NCI-H187 treated with DMSO at 0.1 percent for 48 hours (cell line): ENCODE data around the gene MDH1B.
"Not testable (repeated sequence)": the region's sequence is repeated elsewhere in the genome, so short reads cannot be mapped to it uniquely, and the experiment has no call there.

Experiments used
- DNase-seq: peaks from one replicate; lab custom pipeline; 2025; lab: John Stamatoyannopoulos, UW

The MDH1B gene

GRCh38 chr2:206766057-206766930 is 1.2 kb upstream of the MDH1B start:
- no peak for DNase-seq

- DNase-seq, result no peak
Measured at GRCh38 chr2:206764673-206765241, 371 bp downstream of the MDH1B start.

DNA sequence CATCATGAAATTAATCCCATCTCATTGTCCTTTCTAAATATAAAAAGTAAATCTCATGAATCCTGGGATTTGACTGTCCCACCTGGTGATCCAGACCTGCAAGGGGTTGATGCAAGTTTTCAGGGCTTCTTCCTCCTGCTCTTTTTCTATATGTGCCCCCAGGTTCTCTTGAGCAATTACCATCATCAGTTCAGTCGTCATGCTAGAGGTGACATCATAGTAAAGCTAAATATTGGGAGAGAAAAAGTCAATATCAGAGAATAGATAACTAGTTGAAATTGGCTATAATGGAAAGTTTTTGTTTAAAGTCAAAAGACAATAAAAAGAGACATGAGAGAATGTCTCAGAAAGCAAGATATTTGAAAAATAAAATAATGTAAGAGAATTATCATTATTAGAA is 8.3 kb downstream of the MDH1B start:
- DNase-seq, result no peak

DNA sequence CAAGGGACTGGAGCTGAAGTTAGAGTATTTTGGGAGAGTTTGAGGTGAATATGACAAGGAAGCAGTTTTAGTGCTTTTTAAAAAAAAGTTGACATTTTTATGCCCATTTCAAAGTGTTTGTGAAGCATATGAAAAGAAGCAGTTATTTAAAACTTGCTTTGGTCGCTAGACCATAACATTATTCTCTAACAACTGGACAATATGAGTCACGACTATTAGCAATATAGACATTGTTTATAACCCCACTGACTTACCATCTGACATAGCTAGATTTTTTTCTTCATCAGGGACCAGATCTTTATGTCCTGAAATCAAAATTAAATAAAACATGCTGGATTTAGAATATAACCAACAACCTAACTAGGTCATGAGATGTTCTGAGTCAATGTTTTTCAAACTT is 24.3 kb downstream of the MDH1B start:
- DNase-seq, result no peak

DNA sequence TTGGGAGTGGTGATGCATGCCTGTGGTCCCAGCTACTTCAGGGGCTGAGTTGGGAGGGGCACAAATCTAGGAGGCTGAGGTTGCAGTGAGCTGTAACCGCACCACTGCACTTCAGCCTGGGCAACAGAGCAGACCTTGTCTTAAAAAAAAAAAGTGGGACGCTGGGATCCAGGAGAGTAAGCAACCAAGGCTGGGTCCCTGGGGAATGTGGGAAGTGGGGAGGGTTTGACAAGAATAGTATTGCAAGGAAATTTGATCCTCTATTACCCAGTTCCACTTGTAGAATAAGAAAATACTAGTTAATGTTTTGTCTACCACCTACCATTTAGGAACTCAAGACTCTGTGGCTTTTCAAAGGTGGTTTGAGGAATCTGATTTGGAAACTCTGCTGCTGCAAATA is 25.9 kb downstream of the MDH1B start:
- no peak for DNase-seq

DNA sequence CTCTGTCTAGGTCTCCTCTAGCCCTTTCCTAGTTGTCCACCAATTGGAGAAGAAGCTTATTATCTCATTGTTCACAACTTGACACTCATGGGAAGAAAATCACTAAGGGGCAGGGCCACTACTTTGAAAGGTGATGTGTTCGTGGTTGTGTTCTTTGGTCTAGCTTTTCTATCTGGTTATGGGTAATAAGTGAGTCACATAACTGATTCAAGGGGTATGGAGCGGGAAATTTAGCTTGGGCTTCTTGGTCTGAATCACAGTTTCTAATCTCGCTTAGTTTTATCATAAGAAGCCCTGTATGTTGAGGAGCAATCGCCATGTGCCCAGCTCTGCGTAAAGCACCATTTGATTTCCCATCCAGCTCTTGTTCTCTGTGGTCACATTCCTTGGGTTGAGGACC is 28.2 kb downstream of the MDH1B start:
- DNase-seq, result no peak

- no peak for DNase-seq
Measured at GRCh38 chr2:206733341-206733740, 31.8 kb downstream of the MDH1B start.

DNA sequence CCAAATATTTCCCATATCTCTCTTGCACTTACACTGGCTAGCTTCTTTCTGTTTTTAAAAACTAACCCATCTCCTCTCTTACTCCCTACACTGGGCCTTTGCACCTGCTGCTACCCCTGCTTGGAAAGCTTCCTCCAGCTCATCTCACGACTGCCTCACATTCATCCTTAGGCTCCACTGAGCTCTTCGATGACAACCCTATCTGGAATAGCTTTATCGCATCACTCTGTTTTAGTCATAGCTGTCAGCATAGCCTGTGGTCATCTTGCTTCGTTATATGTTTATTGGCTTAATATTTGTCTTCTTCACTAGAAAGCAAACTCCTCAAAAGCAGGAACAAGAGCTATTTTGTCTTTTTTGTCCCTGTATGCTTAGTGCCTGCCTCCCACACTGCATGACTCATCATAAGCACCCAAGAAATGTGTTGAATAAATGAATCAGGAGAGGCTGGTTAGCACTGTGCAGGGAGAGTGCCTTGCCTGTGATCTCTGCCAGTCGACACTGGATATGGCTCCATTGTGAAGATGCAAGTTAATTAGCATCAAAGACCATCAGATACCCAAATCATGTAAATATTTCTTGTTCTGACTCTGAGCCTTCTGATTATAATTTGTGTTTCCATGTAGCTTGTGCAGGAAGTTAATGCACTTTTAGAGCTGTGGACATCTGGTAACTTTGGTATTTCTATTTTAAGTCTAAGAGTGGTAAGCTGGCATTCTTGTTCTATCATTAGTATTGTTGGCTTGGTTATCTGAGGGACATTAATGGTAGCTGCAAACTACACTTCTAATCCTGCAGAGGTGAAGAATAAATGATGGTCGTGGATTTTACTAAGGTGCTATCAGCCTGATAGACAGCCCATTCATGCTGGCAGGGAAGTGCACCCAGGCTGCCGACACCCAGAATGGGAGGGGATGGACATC is 36.6 kb downstream of the MDH1B start:
- no peak for DNase-seq

- DNase-seq, result no peak
Measured at GRCh38 chr2:206727287-206727686, 37.8 kb downstream of the MDH1B start.

- no peak for DNase-seq
Measured at GRCh38 chr2:206723288-206723687, 41.8 kb downstream of the MDH1B start.

DNA sequence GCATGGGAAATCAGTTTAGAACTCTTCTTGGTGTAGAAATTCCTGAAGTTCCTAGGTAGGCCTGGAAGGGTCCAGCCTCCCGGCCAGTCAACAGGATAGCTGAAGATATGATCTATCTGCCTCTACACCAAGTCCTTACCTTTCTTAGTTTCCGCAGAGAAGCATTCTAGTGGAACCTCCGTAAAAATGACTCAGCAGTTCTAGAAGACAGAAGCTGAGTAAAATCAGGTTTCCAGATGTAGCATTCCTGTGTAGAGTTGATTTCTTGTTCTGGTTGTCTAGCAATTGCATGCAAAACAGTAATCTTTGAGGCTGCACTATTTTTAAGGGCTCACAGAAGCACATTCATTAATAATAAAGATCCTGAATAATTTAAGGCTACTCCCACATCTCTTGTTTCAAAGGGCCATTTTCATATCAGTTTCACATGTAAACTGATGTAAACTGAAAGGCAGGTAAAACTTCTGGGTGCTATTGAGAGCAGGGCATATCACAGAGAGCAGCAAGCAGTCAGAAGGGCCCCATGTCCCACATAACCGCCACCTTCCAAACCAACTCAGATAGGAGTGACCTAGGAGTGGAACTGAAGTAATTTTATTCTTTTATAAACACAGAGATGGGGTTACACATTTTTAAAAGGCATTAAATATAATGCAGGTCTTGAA is 43.7 kb downstream of the MDH1B start:
- no peak for DNase-seq

DNA sequence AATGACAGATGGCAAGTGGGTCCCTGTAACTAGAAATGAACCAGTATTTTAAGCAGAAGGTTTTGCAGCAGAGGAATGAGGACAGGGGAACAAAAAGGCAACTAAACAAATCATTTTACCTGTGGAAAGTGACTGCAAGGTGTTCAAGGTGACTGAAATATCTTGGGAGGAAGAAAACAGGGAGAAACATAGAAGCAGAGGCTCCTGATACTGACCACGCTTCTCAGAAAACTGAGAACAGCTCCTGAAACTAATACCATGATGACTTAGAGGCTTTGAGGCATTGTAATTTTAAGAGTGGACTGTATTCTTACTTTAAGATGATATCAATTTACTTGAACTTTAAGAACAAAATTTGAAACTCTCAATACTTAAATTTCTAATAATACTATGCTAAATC is 46.8 kb downstream of the MDH1B start, which contains the start of gene DYTN:
Gene DYTN, minus strand, starts transcription at position 101 of the 400 bp plus-strand sequence. CDS start 117 bp downstream, outside the sequence.
- DNase-seq, result no peak

GRCh38 chr2:206716623-206717022 is 48.5 kb downstream of the MDH1B start:
- DNase-seq, result no peak

DNA sequence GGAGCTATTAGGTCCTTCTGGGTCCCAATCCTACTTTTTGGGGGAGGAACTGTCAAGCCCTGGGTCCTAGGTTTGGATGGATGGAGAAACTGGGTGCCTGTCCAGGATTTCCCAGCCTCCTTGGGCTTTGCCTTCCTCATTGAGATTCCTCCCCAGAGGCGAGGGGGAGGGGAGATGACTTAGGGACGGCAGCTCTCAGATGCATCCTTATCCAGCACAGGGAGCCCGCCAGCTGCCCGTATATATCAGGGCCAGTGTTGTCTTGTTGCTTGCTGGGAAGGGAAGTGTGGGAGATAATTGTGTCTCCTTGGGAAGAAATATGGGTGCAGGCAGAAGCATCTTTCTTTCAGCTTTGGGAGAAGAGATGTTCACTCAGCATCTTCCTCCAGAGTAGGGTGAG is 49.9 kb downstream of the MDH1B start:
- DNase-seq, result not testable (repeated sequence)

DNA sequence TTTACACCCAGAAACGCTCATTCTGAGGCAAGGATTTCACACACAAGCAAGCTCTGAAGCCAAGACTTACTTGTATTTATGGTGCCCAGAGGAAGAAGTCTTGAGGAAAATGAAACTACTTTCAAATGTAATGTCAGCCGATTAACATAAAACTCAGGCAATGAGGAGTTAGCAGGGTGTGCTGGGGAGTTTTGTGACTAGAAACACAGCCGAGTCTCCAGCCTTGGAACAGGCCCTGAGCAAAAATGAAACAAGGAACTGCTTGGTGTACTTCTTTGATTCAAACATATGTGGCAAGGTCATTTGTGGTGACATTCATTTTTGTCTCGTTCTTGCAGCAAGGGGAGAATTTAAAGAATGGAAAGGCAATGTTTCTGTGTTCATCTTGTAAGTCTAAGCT is 51.4 kb downstream of the MDH1B start:
- DNase-seq, result no peak

DNA sequence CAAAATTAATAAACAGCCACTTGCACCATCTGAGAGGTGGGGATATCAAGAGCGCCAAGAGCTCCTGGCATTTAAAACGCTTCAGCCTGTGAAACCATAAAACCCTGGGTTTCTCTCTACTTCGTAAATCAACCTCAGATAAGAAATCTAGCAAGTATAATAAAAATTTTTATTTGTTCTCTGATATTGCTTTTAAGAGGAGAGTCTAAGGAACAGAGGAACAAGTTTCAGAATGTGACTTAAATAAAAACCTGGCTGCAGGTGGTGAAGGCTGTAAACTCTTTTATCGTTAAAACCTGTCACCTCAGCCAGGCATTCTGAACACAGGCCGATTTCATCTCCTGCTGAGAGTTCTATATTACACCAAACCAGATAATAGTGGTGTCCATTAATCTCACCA is 56.8 kb downstream of the MDH1B start:
- no peak for DNase-seq

DNA sequence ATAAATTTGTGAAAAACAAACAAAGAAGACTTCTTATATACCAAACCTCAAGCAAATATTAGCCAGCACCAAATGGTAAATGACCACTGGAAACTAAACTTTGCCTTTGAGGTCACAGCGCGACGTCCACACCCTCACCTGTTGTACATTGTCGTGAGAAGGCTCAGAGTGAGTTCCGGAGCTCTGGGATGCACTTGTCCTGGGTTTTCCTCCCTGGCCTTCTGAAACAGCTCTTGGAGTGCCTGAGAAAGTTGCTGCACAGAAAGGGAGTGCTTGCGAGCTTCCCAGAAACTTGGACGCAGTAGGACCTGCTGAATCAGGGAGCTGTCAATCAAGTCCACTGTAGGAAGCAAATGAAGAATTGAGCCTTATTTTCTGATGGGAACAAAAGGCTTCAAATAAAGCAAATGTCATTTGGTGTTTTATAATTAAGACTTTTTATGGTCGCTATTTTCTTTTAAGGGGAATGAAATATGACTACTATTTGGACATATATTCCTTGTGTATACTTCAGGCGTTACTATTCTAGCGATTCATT is 57.9 kb downstream of the MDH1B start:
- no peak for DNase-seq

GRCh38 chr2:206701952-206702605 is 63.0 kb downstream of the MDH1B start:
- no peak for DNase-seq

GRCh38 chr2:206700156-206700555 is 65.0 kb downstream of the MDH1B start:
- no peak for DNase-seq

DNA sequence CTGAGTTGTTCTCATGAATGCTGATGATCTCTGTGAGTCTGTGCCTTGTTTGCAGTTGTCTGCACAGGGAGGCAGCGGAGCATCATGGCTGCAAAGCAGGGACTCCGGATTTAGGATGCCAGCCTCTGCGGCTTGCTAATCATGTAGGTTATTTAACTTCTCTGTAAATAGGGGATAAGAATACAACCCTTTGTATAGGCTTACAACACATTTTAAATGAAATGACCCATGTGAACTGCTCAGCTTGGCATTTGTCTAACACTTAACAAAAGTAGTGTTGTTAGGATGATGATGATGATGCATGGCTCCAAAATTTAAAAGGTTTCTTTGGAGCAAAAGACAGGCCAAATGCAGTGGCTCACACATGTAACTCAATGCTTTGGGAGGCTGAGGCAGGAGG is 66.3 kb downstream of the MDH1B start:
- DNase-seq, result no peak

DNA sequence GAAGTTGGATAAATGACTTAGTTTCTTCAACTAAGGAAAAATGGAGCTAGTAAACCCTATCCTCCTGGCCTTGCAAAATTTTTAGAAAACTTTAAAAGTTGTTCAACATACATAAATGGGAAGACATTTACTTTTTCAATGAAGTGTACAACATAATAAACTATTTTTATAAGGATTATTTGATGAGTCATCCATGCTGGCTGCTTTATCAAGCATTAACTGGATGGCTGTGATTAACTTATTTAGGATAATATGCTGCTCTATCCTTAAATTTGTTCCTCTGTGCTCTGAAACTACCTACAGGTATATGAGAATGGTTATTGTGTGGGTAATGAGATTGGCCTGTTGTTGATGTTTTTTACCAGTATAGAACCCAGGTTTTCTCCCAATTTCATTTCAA is 68.2 kb downstream of the MDH1B start:
- DNase-seq, result no peak
